ENCODE results near the gene SMURF2.

The SMURF2 gene

GRCh38 chr17:64500862-64501765 is 161.0 kb downstream of the SMURF2 start:
- DNase-seq, result no peak

DNA sequence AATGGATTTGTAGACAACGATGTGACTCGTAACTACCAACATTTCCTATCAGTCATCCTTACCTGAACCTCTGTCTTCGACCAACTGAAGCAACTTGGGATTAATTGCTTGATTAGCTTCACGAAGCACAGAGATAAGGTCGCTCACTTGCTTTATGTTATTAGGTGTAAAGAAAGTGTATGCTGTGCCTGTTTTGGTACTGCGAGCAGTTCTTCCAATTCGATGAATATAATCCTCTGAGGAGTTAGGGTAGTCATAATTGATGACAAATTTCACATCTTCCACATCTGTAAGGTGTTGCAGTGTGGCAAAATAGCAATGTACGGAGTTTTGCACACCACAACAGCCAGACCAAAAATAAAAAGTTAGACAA is 161.6 kb downstream of the SMURF2 start:
- no peak for DNase-seq

DNA sequence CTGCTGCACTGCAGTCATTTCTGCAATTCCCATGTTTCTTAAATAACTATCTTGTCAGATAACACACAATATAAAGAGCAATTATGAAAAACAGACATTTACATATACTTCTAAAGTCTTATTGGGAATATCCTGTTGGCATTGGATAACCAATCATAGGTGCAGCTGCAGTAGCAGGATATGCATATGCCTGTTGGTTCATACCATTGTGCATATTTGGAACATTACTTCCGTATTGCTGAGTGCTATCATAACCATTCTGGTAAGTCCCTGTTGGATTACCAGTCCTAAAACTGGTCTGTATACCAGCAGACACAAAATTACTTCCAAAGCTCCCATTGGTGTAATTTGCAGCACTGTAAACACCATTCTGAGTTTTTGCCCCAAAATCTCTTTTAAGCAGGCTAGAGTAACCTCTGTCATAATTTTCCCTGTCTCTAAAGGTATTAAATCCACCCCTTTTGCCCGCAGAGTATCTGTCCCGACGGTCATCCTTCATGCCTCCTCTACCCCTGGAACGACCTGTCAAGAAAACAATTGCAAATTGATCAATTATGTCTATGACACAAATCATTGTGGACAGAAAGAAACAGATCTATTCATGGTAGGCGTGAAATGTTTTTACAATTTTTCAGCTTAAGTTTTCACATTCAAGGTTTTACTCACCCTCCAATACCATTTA is 162.2 kb downstream of the SMURF2 start:
- DNase-seq, result no peak

DNA sequence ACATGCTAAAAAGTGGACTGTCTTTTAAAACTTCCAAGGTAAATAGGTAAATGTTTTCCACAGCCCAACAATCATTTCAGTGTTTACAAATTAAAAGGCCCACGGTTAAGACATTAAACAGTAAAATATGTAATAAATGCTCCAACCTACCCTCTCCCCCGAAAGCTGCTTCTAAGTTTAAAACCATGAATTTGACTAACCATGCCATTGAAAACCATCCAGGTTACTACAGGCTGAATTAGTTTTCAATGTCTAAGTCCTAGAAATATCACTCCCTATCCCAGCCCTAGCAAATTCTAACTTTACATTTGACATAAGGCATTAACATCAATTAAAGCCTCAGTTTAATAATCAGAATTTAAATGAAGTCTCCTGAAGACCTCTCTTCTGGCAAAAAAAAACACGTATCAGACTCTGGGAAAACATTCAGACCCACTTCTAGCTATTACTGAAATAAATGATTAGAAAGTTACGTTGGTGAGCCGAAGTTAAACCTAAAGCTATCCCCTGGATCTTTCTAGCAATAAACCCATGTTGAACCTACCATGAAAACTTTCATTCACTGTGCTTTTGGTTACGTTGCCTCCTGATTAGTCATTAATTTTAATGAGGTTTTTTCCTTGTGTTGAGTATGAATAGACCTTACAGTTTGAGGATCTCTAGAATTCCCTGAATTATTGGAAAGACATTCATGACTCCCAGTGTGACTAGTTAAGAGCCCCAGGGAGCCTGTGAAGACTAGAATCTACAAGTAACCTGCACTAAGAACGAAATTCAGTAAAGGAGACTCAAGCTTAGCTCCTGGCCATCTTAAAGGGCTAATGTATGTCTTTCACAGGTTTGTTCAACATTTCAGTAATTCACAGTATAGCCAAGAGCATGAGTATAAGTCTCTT is 163.6 kb downstream of the SMURF2 start:
- DNase-seq, result peak; percentile 14

- peak; percentile 47 for DNase-seq
These were observed 164.5 kb downstream of the SMURF2 start for GRCh38 chr17:64497565-64498035.

DNA sequence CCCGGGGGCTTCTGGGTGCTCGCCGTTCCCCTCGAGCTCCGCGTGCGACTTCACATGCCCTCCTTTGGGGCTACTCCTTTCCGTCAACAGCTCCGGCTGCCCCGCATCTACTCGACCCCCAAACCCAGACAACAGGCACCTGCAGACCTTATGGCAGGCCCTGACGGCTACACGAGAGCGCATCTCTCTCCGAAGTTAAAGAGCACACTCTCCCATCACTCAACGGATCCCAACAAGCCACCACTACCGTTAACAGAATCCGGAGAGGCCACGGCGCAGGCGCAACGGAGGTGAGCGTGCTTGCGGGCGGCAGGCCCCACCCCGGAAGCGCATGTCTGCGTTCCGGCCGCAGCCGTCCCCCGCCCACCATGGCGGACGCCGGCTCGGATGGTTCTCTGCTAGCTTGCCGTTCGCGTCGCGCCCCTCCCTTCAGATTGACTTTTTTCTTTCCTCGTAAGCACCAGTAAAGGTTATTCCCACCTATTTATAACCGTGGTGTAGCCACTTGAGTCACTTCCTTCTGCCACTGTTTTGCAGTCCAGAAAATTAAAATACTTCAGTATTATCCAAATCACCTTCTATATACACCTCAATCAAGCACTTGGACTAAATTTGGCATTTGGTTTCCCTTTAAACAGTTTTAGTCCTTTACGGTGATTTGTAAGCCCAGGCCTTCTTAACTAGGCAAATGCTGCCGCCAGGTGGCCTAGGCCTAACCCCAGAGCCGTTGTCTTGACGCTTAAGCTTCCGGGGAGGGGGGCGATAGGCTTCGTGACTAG is 165.1 kb downstream of the SMURF2 start, which contains the start of gene POLG2:
POLG2 (minus strand) TSS at position 269 of the 779 bp plus-strand sequence; CDS start at position 183, 86 bp downstream.
- DNase-seq, result peak; percentile 97

DNA sequence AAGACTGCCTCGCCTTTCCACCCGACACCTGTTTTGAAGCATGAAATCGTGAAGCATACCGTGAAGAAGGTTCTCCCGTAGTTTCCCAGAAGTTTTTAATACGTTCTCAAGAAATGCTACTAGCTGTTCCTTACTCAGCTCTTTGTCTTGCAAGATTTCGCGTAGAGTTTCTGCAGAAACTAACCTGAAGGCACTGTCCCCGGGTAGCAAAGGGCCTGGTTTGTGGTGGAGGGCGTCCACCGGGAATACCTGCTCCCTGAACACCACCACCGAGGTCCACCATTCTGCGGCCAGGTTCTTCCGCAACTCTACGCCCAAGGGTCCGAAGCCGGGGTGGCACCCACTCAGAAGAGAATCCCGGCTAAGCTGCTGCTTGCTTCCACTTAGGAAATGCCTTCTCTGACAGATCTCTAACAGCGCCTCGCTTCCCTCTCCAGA is 165.7 kb downstream of the SMURF2 start:
- DNase-seq, result peak; percentile 29

All from NCI-H69 (cell line).